C4-2B (cell line): Measurements from ENCODE around the gene BAK1.

ENCODE experiments used
- CTCF ChIP-seq: fragments of 450-650 bp; conservative IDR thresholded peaks from 2 replicates; pipeline ENCODE4 v1.5.1; 2017; ENCODE audit warnings: mild to moderate bottlenecking
- ZFX ChIP-seq: fragments of 450-650 bp; IDR thresholded peaks from 2 replicates; pipeline ENCODE4 v1.6.1; 2017

GRCh38 chr6:33604941-33605854, 25.1 kb upstream of the BAK1 start:
- TF ChIP-seq CTCF = no peak
- no peak for TF ChIP-seq ZFX
